Measurements from ENCODE around the gene TMTC1.
"Not testable (repeated sequence)": the region's sequence is repeated elsewhere in the genome, so short reads cannot be mapped to it uniquely, and the experiment has no call there.

TMTC1 gene

GRCh38 chr12:29783773-29784666 lies at the start of gene TMTC1:
Gene TMTC1, minus strand, starts transcription at chr12:29783942. Its CDS starts 191 bp downstream, at chr12:29783751.
- DNase-seq (ENCODE audit: low read depth), result no peak

GRCh38 chr12:29831173-29831572 lies 47.4 kb upstream of the TMTC1 start:
- DNase-seq (ENCODE audit: low read depth), result no peak

GRCh38 chr12:29830391-29830790 lies 46.6 kb upstream of the TMTC1 start:
- DNase-seq (ENCODE audit: low read depth), result no peak

- no peak for DNase-seq (ENCODE audit: low read depth)
These were observed 35.3 kb upstream of the TMTC1 start for GRCh38 chr12:29818916-29819623.

- no peak for DNase-seq (ENCODE audit: low read depth)
These were observed 33.4 kb upstream of the TMTC1 start for GRCh38 chr12:29816874-29817725.

- DNase-seq (ENCODE audit: low read depth), result not testable (repeated sequence)
These were observed 26.0 kb upstream of the TMTC1 start for GRCh38 chr12:29809616-29810361.

GRCh38 chr12:29807129-29807528 lies 23.4 kb upstream of the TMTC1 start:
- DNase-seq (ENCODE audit: low read depth), result no peak

GRCh38 chr12:29804019-29804418 lies 20.3 kb upstream of the TMTC1 start:
- no peak for DNase-seq (ENCODE audit: low read depth)

- no peak for DNase-seq (ENCODE audit: low read depth)
These were observed 15.8 kb upstream of the TMTC1 start for GRCh38 chr12:29799591-29799990.

GRCh38 chr12:29797565-29798355 lies 14.0 kb upstream of the TMTC1 start:
- no peak for DNase-seq (ENCODE audit: low read depth)

GRCh38 chr12:29796823-29797263 lies 13.1 kb upstream of the TMTC1 start:
- DNase-seq (ENCODE audit: low read depth), result no peak

GRCh38 chr12:29795715-29796114 lies 12.0 kb upstream of the TMTC1 start:
- no peak for DNase-seq (ENCODE audit: low read depth)

GRCh38 chr12:29794862-29795261 lies 11.1 kb upstream of the TMTC1 start:
- DNase-seq (ENCODE audit: low read depth), result no peak

- DNase-seq (ENCODE audit: low read depth), result no peak
These were observed 9.1 kb upstream of the TMTC1 start for GRCh38 chr12:29792853-29793252.

- no peak for DNase-seq (ENCODE audit: low read depth)
These were observed 8.4 kb upstream of the TMTC1 start for GRCh38 chr12:29792132-29792531.

- DNase-seq (ENCODE audit: low read depth), result no peak
These were observed 620 bp downstream of the TMTC1 start for GRCh38 chr12:29782871-29783772.

- no peak for DNase-seq (ENCODE audit: low read depth)
These were observed 1.4 kb downstream of the TMTC1 start for GRCh38 chr12:29782285-29782870.

GRCh38 chr12:29781705-29782266 lies 2.0 kb downstream of the TMTC1 start:
- DNase-seq (ENCODE audit: low read depth), result no peak

GRCh38 chr12:29781188-29781587 lies 2.6 kb downstream of the TMTC1 start:
- DNase-seq (ENCODE audit: low read depth), result no peak
